Measurements from ENCODE around the gene OR10S1. TPM values are rescaled to one million over a fixed set of nuclear protein-coding genes. Genes with fewer than 3 reads are reported as not detected.
"Not testable (repeated sequence)": the region's sequence is repeated elsewhere in the genome, so short reads cannot be mapped to it uniquely, and the experiment has no call there.

The OR10S1 gene
- not detected for total RNA-seq

GRCh38 chr11:123977731-123978347 lies at the start of gene OR10S1:
Gene OR10S1, minus strand, starts transcription at chr11:123977781. Its CDS starts 117 bp downstream, at chr11:123977664.
- intact Hi-C loops (cut with micrococcal nuclease) = no loop called here
- H3K36me3 Mint-ChIP-seq (ENCODE audit: low read depth) = no peaks in the 10 kb centered on the region

GRCh38 chr11:124026498-124026897 lies 48.9 kb upstream of the OR10S1 start, which contains the start of gene OR10G8:
Gene OR10G8, plus strand, starts transcription at chr11:124026798. Its CDS starts 2,825 bp downstream, at chr11:124029623.
- Mint-ChIP-seq H3K4me3 (no peak within 1 kb of the TSS), H3K36me3 (ENCODE audit: low read depth) (no peaks in the 10 kb centered on the region), H3K27ac (no peak within 1 kb of the TSS), H3K27me3 (no peaks in the 10 kb centered on the region), H3K4me1 (ENCODE audit: low read depth) (no peaks in the 10 kb centered on the region), H3K9me3 (no peaks in the 10 kb centered on the region)
- no peak for TF ChIP-seq CTCF (IDR thresholded peaks at IDR 0.05)
- DNase-seq (no peak), ATAC-seq (no peak)
- intact Hi-C loops (cut with micrococcal nuclease) = no loop called here
- CTCF ChIA-PET = no interaction called here
- POLR2A ChIA-PET = no interaction called here

More at GRCh38 chr11:123977731-123978347, at the start of gene OR10S1:
- TF ChIP-seq CTCF (IDR thresholded peaks at IDR 0.05) = no peak
- Mint-ChIP-seq H3K9me3 (peaks cover 5% of the 10 kb centered on the region), H3K27ac (no peak within 1 kb of the TSS), H3K27me3 (peaks cover 3% of the 10 kb centered on the region), H3K4me3 (no peak within 1 kb of the TSS), H3K4me1 (ENCODE audit: low read depth) (no peaks in the 10 kb centered on the region)
- ChIA-PET CTCF (no interaction called here), POLR2A (interaction anchor here (0.7 kb wide), 1 partner anchor 25 kb away, joined by 3 read pairs; no protein-coding TSS in a partner anchor)
- DNase-seq (no peak), ATAC-seq (no peak)

- H3K4me1 Mint-ChIP-seq (ENCODE audit: low read depth); H3K27ac Mint-ChIP-seq; H3K4me3 Mint-ChIP-seq; H3K9me3 Mint-ChIP-seq; CTCF ChIA-PET; H3K36me3 Mint-ChIP-seq (ENCODE audit: low read depth); POLR2A ChIA-PET; intact Hi-C loops (cut with micrococcal nuclease); DNase-seq; ATAC-seq; H3K27me3 Mint-ChIP-seq: not testable (repeated sequence)
Measured at GRCh38 chr11:124015837-124016236, 38.3 kb upstream of the OR10S1 start.

- ATAC-seq (no peak), DNase-seq (no peak)
- Mint-ChIP-seq H3K27ac (no peak within 1 kb of the TSS), H3K9me3 (no peaks in the 10 kb centered on the region), H3K27me3 (peaks cover 3% of the 10 kb centered on the region), H3K4me3 (no peak within 1 kb of the TSS), H3K36me3 (ENCODE audit: low read depth) (no peaks in the 10 kb centered on the region), H3K4me1 (ENCODE audit: low read depth) (no peaks in the 10 kb centered on the region)
- POLR2A ChIA-PET = no interaction called here
- intact Hi-C loops (cut with micrococcal nuclease) = no loop called here
- CTCF ChIA-PET = no interaction called here
- no peak for TF ChIP-seq CTCF (IDR thresholded peaks at IDR 0.05)
Measured at GRCh38 chr11:124012697-124013096, 35.1 kb upstream of the OR10S1 start, which contains the start of gene OR10G4. Gene OR10G4, plus strand, starts transcription at chr11:124012997. Its CDS starts 2,578 bp downstream, at chr11:124015575.

GRCh38 chr11:123995119-123995518 lies 17.5 kb upstream of the OR10S1 start, which contains the start of gene OR10G6:
Gene OR10G6, minus strand, starts transcription at chr11:123995161. Its CDS starts 0 bp downstream, at chr11:123995161.
- H3K27me3 Mint-ChIP-seq = no peaks in the 10 kb centered on the region
- H3K4me3 Mint-ChIP-seq = no peak within 1 kb of the TSS
- ATAC-seq (no peak), DNase-seq (no peak)
- H3K9me3 Mint-ChIP-seq = no peaks in the 10 kb centered on the region
- ChIA-PET POLR2A (no interaction called here), CTCF (no interaction called here)
- no peak within 1 kb of the TSS for H3K27ac Mint-ChIP-seq
- intact Hi-C loops (cut with micrococcal nuclease) = no loop called here
- no peaks in the 10 kb centered on the region for H3K36me3 Mint-ChIP-seq (ENCODE audit: low read depth)
- TF ChIP-seq CTCF (IDR thresholded peaks at IDR 0.05) = no peak
- no peaks in the 10 kb centered on the region for H3K4me1 Mint-ChIP-seq (ENCODE audit: low read depth)
